Left ventricle myocardium inferior (tissue), 1 donor: ENCODE measurements around the gene CNST. TPM values are rescaled to one million over a fixed set of nuclear protein-coding genes. Genes with fewer than 3 reads are reported as not detected.

Experiments used
- DNase-seq: peaks from one replicate; pipeline ENCODE4 v3.0.0-alpha.2; 2020
- H3K27ac ChIP-seq: fragments of 200-600 bp; replicated peaks from 2 replicates; pipeline ENCODE4 v1.8.0; 2021
- H3K27me3 ChIP-seq: fragments of 200-600 bp; 2 replicates; pipeline ENCODE4 v1.8.0; 2021; ENCODE audit warnings: low read depth
- H3K36me3 ChIP-seq: fragments of 200-600 bp; 2 replicates; pipeline ENCODE4 v1.8.0; 2021
- H3K4me1 ChIP-seq: fragments of 200-600 bp; 2 replicates; pipeline ENCODE4 v1.8.0; 2021
- H3K4me3 ChIP-seq: fragments of 200-600 bp; 2 replicates; pipeline ENCODE4 v1.8.0; 2021; ENCODE audit warnings: mild to moderate bottlenecking, moderate library complexity
- H3K9me3 ChIP-seq: fragments of 200-600 bp; replicated peaks from 2 replicates; pipeline ENCODE4 v1.8.0; 2021
- intact Hi-C: fragments of 100-400 bp; cut with micrococcal nuclease; formaldehyde crosslinking; loops from one replicate; pipeline ENCODE4 v1.11.0; 2022
- total RNA-seq: library from RNA; stranded (reverse); fragmentation: NEBNext Ultra II Directional; extraction: Animal tissue kit (Norgen Biotek cat#: 25700); gene quantifications from one replicate; pipeline ENCODE4 v1.2.1, GENCODE V29; 2021
- TF ChIP-seq, protein P1 (sequence below): fragments of 200-600 bp; IDR thresholded peaks from 2 replicates; pipeline ENCODE4 v1.8.0; 2021; ENCODE audit warnings: antibody characterized with exemption, mild to moderate bottlenecking, borderline replicate concordance
- donor health status: DM: no; HTN: yes; CAD: no; lungs with severe emphysema.

Gene CNST
- total RNA-seq, 1 donor from 2014 or later: 18.9 TPM

DNA sequence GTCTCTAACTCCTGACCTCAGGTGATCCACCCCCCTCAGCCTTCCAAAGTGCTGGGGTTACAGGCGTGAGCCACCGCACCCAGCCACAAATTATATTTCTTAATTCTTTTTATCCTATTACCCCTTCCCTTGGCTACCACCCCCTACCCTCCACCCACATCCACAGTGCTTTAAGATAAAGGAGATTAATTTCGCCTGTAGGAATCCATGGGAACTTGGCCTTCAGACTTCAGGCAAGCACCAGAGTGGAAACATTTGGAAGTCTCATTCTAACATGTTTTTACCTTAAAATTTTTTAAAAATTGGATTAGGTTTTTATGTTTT, 10.4 kb downstream of the CNST start:
- H3K4me3 ChIP-seq: no peak overlapping the region
- H3K27ac ChIP-seq: peak overlapping the region; percentile 56
- DNase-seq: no peak
- TF ChIP-seq, protein P1, sequence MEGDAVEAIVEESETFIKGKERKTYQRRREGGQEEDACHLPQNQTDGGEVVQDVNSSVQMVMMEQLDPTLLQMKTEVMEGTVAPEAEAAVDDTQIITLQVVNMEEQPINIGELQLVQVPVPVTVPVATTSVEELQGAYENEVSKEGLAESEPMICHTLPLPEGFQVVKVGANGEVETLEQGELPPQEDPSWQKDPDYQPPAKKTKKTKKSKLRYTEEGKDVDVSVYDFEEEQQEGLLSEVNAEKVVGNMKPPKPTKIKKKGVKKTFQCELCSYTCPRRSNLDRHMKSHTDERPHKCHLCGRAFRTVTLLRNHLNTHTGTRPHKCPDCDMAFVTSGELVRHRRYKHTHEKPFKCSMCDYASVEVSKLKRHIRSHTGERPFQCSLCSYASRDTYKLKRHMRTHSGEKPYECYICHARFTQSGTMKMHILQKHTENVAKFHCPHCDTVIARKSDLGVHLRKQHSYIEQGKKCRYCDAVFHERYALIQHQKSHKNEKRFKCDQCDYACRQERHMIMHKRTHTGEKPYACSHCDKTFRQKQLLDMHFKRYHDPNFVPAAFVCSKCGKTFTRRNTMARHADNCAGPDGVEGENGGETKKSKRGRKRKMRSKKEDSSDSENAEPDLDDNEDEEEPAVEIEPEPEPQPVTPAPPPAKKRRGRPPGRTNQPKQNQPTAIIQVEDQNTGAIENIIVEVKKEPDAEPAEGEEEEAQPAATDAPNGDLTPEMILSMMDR: no peak
- no peaks in the 10 kb centered on the region for H3K36me3 ChIP-seq
- no peaks in the 10 kb centered on the region for H3K27me3 ChIP-seq
- H3K9me3 ChIP-seq: no peaks in the 10 kb centered on the region
- intact Hi-C loops: no loop called here
- peaks cover 75% of the 10 kb centered on the region for H3K4me1 ChIP-seq

DNA sequence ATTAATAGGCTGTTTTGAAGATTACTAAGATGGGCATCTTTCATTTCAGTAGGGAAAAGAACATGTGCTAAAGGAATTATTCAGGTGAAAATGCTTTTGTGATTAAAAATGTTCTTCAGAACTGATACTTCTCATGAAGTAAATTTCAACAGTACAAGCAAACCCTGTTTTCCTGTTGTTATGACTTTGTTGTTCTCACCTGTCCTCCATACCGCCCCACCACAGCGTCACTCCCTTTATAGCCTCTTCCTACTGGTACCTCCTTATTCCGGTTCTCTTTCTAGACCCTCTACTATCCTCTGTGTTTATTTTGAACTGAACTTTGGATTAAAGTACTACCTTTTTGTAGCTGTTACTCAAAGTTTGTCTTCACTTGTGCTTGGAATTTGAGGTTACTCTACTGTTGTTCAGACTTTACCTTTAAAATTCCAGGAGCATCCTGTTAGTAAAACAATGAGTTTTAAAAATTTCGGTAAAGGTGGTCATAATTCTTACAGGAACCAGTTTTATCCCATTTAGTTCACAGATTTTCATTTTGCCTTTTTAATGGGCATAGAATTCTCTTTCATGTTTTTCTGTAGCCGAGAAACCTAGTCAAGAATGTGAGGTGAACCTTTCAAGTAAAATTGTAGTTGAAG, 10.9 kb downstream of the CNST start:
- Histone ChIP-seq H3K27me3 (no peaks in the 10 kb centered on the region), H3K4me3 (no peak overlapping the region), H3K36me3 (no peaks in the 10 kb centered on the region), H3K27ac (peak overlapping the region; percentile 56), H3K9me3 (no peaks in the 10 kb centered on the region), H3K4me1 (peaks cover 74% of the 10 kb centered on the region)
- no peak for DNase-seq
- intact Hi-C loops: no loop called here
- TF ChIP-seq, protein P1: no peak

DNA sequence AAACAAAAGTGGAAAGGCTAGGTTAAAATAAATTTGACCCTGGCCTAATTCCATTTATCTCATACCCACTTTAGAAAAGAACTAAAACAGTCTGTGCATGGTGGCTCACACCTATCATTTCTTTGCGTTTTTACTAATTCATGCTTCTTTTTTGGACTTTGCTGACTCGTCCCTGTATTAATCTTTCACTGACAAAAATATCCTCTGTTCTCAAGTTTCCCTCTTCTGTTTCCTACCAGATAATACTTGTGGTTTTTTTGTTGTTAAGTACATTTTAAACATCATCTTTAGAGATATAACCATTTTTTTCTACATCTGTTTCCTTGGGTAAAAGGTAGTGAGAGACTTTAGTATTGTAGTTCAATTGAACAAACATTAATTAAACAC, 11.5 kb downstream of the CNST start:
- H3K4me1 ChIP-seq: peaks cover 74% of the 10 kb centered on the region
- no peaks in the 10 kb centered on the region for H3K27me3 ChIP-seq
- TF ChIP-seq, protein P1: no peak
- intact Hi-C loops: no loop called here
- H3K9me3 ChIP-seq: no peaks in the 10 kb centered on the region
- no peak overlapping the region for H3K4me3 ChIP-seq
- H3K27ac ChIP-seq: peak overlapping the region; percentile 56
- no peak for DNase-seq
- no peaks in the 10 kb centered on the region for H3K36me3 ChIP-seq

DNA sequence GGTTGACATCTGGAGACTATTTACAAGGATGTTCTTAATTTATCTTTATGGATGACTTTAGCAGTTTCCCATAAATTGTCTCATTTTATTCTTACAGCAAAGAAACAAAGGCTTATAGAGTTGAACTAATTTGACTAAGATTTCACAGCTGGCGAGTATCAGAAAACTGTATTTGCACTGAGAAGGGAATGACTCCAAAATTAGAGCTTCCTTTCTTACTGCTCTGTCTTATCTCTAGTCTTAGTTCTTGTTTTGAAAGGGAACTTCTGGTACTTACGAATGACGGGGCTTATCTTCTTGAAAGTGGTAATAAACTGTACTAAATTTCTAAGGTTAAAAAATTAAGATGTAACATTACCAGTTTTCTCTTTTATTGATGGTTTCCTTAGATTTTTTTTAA, 13.6 kb downstream of the CNST start:
- Histone ChIP-seq H3K4me1 (peaks cover 82% of the 10 kb centered on the region), H3K4me3 (no peak overlapping the region), H3K27me3 (no peaks in the 10 kb centered on the region), H3K9me3 (no peaks in the 10 kb centered on the region), H3K36me3 (no peaks in the 10 kb centered on the region), H3K27ac (peak overlapping the region; percentile 56)
- TF ChIP-seq, protein P1: no peak
- intact Hi-C loops: no loop called here
- DNase-seq: no peak

DNA sequence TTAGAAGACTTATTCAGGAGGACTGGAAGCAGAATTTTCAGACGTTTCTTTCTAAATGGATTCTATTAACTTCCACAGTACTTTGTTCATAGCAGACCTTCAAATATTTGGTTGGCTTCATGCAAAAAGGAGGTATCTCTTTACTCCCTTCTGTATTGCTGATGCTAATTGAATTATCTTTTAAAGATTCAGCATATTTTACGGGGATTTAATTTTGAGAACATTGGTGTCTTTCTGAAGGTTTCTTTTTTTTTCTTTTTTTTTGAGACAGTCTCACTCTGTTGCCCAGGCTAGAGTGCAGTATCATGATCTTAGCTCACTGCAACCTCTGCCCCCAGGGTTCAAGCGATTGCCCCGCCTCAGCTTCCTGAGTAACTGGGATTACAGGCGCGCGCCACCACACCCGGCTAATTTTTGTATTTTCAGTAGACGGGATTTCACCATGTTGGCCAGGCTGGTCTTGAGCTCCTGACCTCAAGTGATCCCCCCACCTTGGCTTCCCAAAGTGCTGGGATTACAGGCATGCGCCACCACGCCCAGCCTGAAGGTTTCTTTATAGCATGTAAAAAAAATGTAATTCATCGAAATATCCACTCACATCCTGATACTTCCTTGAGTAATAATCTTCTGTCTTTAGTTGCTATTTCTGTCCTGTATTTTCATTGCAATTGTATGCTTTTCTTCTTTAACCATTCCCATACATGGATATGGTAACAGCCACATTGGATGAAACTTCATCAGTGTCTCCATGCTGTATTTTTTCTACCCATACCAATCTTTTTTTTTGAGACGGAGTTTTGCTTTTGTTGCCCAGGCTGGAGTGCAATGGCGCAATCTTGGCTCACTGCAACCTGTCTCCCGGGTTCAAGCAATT, 14.5 kb downstream of the CNST start:
- TF ChIP-seq, protein P1: no peak
- intact Hi-C loops: no loop called here
- no peak overlapping the region for H3K4me3 ChIP-seq
- DNase-seq: no peak
- peaks cover 88% of the 10 kb centered on the region for H3K4me1 ChIP-seq
- no peaks in the 10 kb centered on the region for H3K36me3 ChIP-seq
- H3K27me3 ChIP-seq: no peaks in the 10 kb centered on the region
- H3K9me3 ChIP-seq: no peaks in the 10 kb centered on the region
- peak overlapping the region; percentile 56 for H3K27ac ChIP-seq
